Measurements from ENCODE around the gene QPCT.

The QPCT gene

GRCh38 chr2:37358466-37358865, 14.0 kb downstream of the QPCT start:
- no peak for TF ChIP-seq CTCF (conservative IDR thresholded peaks at IDR 0.05)
- no peak overlapping the region for H3K27ac ChIP-seq

- H3K27ac ChIP-seq, result no peak overlapping the region
- no peak for TF ChIP-seq CTCF (conservative IDR thresholded peaks at IDR 0.05)
These were observed 16.9 kb downstream of the QPCT start for GRCh38 chr2:37361216-37361815.

GRCh38 chr2:37361994-37362698, 17.7 kb downstream of the QPCT start:
- no peak overlapping the region for H3K27ac ChIP-seq
- TF ChIP-seq CTCF (conservative IDR thresholded peaks at IDR 0.05), result no peak

- no peak for TF ChIP-seq CTCF (conservative IDR thresholded peaks at IDR 0.05)
- H3K27ac ChIP-seq, result no peak overlapping the region
These were observed 19.9 kb downstream of the QPCT start for GRCh38 chr2:37364351-37364750.

- no peak overlapping the region for H3K27ac ChIP-seq
- TF ChIP-seq CTCF (conservative IDR thresholded peaks at IDR 0.05), result no peak
These were observed 21.2 kb downstream of the QPCT start for GRCh38 chr2:37365669-37366068.

- no peak overlapping the region for H3K27ac ChIP-seq
- TF ChIP-seq CTCF (conservative IDR thresholded peaks at IDR 0.05), result no peak
These were observed 22.3 kb downstream of the QPCT start for GRCh38 chr2:37366773-37367172.

GRCh38 chr2:37367310-37367709, 22.9 kb downstream of the QPCT start:
- no peak for TF ChIP-seq CTCF (conservative IDR thresholded peaks at IDR 0.05)
- H3K27ac ChIP-seq, result no peak overlapping the region
